Heart left ventricle (tissue), 16 donors: Measurements from ENCODE around the gene BIN1. TPM values are rescaled to one million over a fixed set of nuclear protein-coding genes. Genes with fewer than 3 reads are reported as not detected.

Source experiments
- ATAC-seq, 4 donors: fragments of 200-7000 bp; cut with Tn5 transposase; one replicate each; pipeline ENCODE4 v1.9.1; 2020 to 2022; ENCODE audit warnings: moderate library complexity in 4 of 4, mild to moderate bottlenecking in 3 of 4, moderate number of reproducible peaks in 1 of 4
- DNase-seq, 5 donors: peaks; one replicate each; pipeline ENCODE4 v3.0.0-alpha.2; 2020
- H3K27ac ChIP-seq, 12 donors: fragments of 200-600 bp; sonication (generic) in 4 of 12; one replicate each; pipeline versions ENCODE4 v1.5.0 to v1.8.0; 2016 to 2022; ENCODE audit warnings: mild to moderate bottlenecking in 2 of 12
- H3K27me3 ChIP-seq, 9 donors: fragments of 200-600 bp; sonication (generic) in 2 of 9; one replicate each; pipeline versions ENCODE4 v1.5.1 to v1.8.0; 2016 to 2022; ENCODE audit warnings: mild to moderate bottlenecking in 3 of 9
- H3K36me3 ChIP-seq, 9 donors: fragments of 200-600 bp; sonication (generic) in 2 of 9; one replicate each; pipeline versions ENCODE4 v1.5.0 to v1.8.0; 2018 to 2022; ENCODE audit warnings: mild to moderate bottlenecking in 2 of 9
- H3K4me1 ChIP-seq, 12 donors: fragments of 200-600 bp; sonication (generic) in 4 of 12; one replicate each; pipeline versions ENCODE4 v1.5.0 to v1.8.0; 2016 to 2022; ENCODE audit warnings: mild to moderate bottlenecking in 3 of 12
- H3K4me3 ChIP-seq, 12 donors: fragments of 200-600 bp; sonication (generic) in 4 of 12; one replicate each; pipeline versions ENCODE4 v1.5.0 to v1.8.0; 2017 to 2022; ENCODE audit warnings: mild to moderate bottlenecking in 9 of 12, moderate library complexity in 4 of 12
- H3K9me3 ChIP-seq, 12 donors: fragments of 200-600 bp; sonication (generic) in 4 of 12; one replicate each; pipeline versions ENCODE4 v1.5.0 to v1.8.0; 2016 to 2022; ENCODE audit warnings: mild to moderate bottlenecking in 1 of 12
- POLR2A ChIP-seq, 2 donors: fragments of 450-650 bp; IDR thresholded peaks; one replicate each; pipeline ENCODE4 v1.6.1; 2017; ENCODE audit warnings: antibody characterized with exemption in 2 of 2, mild to moderate bottlenecking in 2 of 2, moderate library complexity in 2 of 2
- WGBS, 4 donors: extraction: QIAGEN DNeasy Blood & Tissue Kit in 2 of 4; methylation state at CpG; one replicate each; pipeline versions ENCODE4 v1.1.5 to v1.1.7; 2013 to 2018; 5-methylcytosine and 5-hydroxymethylcytosine counted together
- intact Hi-C, 10 donors: fragments of 100-400 bp; cut with DNase I; formaldehyde crosslinking; loops; one replicate each; pipeline versions ENCODE4 v1.11.1 to v1.14.2; 2022
- polyA plus RNA-seq, 2 donors: library from polyadenylated mRNA; stranded (reverse); fragments of 200-250 nt; gene quantifications; one replicate each; pipeline ENCODE4 v1.2.3, GENCODE V29; 2013
- total RNA-seq, 9 donors: library from RNA; depleted of rRNA in 2 of 9; stranded (reverse); fragments of >200 nt in 2 of 9; fragmentation: NEBNext Ultra II Directional in 3 of 9; extraction: Animal tissue kit (Norgen Biotek cat#: 25700) in 3 of 9; gene quantifications; one replicate each; pipeline versions ENCODE4 v1.1.0 to v1.2.4, GENCODE V29; 2016 to 2023
- TF ChIP-seq, protein P1 (sequence below), 12 donors: fragments of 200-600 bp; sonication (generic) in 4 of 12; IDR thresholded peaks; one replicate each; pipeline versions ENCODE4 v1.5.0 to v1.8.0; 2018 to 2022; ENCODE audit warnings: antibody characterized with exemption in 12 of 12, mild to moderate bottlenecking in 5 of 12
- donor health status: ischemic (EF 13 %, LVEDD 7.1; RV severe dilation, severe dysfunction).
- donor health status: healthy with polysubstance abuse.
- donor health status: DM: no; HTN: yes; CAD: no.
- donor health status: DM: no; HTN: no; CAD: no.
- donor health status: ischemic (EF 25% LVEDD 6.9; RV normal size, moderate dysfunction).
- donor health status: ischemic (EF 25% LVEDD 5.7; RV mildly dilated, moderate dysfunction).
- donor health status: healthy.
- donor health status: DM: yes; HTN: yes; CAD: no.
- donor health status: ischemic (EF 35%, LVEDD 5.7; RV mildly dilated, moderate dysfunction).
- donor health status: nonischemic (EF 11% LVEDD 7.7; RV severe dilation, severe dysfunction).
- donor health status: DM: yes; HTN: yes; CAD: no.
- donor health status: PGD.
- donor health status: ischemic (EF 29% LVEDD 5.4; RV normal size, mild dysfunction).
- donor health status: nonischemic (EF 23%, LVEDD 6.1; RV moderate dilation, normal function).

The BIN1 gene
- total and polyA plus RNA-seq, 11 donors: 4.3 to 22.2 (median 15.6) TPM

DNA sequence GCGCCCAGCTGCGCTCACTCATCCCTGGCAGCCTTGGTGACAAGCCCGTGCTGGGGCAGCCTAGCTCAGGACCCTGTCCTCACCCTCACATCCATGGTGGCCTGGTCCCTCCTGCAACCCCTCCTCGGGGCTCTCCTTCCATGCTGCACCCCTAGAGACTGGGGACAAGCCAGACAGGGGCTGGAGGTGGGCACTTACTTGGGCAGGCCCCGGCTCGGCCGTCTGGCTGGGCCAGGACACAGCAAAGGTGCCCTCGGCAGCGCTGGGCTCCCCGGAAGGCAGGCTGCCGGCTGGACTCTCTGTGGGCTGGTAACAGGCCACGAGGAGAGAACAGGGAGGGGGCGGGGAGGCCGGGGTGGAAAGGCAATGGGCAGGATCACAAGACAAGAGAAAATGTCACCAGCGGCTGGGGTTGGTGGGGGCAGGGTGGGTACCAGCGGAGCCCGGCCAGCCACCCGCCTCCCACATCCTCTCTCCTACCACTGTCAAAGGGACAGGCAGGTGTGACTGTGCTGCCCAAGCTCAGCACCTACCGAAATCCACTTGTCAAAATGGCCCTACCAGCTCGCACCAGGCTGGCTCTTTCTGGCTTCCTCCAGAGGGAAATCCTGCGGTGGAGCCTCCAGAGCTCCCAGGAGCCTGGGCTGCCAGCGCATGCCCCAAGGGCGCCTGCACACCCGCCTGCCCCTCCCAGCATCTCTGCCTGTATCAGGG lies 54.7 kb downstream of the BIN1 start:
- Histone ChIP-seq H3K36me3 (peaks cover 0 to 5% (median 0%) of the 10 kb centered on the region in 9 donors), H3K9me3 (no peaks in the 10 kb centered on the region), H3K27me3 (no peaks in the 10 kb centered on the region), H3K4me3 (no peak overlapping the region), H3K4me1 (peaks cover 0 to 7% (median 0%) of the 10 kb centered on the region in 12 donors), H3K27ac (no peak overlapping the region)
- intact Hi-C loops: no loop called here
- 89 to 93% (median 91%) methylated on average over 20 to 24 of the region's 24 CpGs for WGBS, 4 donors
- ATAC-seq: no peak
- peak in 2 of 5 donors; percentile 26 to 48 for DNase-seq
- TF ChIP-seq POLR2A (IDR thresholded peaks at IDR 0.05): no peak
- TF ChIP-seq, protein P1, sequence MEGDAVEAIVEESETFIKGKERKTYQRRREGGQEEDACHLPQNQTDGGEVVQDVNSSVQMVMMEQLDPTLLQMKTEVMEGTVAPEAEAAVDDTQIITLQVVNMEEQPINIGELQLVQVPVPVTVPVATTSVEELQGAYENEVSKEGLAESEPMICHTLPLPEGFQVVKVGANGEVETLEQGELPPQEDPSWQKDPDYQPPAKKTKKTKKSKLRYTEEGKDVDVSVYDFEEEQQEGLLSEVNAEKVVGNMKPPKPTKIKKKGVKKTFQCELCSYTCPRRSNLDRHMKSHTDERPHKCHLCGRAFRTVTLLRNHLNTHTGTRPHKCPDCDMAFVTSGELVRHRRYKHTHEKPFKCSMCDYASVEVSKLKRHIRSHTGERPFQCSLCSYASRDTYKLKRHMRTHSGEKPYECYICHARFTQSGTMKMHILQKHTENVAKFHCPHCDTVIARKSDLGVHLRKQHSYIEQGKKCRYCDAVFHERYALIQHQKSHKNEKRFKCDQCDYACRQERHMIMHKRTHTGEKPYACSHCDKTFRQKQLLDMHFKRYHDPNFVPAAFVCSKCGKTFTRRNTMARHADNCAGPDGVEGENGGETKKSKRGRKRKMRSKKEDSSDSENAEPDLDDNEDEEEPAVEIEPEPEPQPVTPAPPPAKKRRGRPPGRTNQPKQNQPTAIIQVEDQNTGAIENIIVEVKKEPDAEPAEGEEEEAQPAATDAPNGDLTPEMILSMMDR (IDR thresholded peaks at IDR 0.05): no peak

DNA sequence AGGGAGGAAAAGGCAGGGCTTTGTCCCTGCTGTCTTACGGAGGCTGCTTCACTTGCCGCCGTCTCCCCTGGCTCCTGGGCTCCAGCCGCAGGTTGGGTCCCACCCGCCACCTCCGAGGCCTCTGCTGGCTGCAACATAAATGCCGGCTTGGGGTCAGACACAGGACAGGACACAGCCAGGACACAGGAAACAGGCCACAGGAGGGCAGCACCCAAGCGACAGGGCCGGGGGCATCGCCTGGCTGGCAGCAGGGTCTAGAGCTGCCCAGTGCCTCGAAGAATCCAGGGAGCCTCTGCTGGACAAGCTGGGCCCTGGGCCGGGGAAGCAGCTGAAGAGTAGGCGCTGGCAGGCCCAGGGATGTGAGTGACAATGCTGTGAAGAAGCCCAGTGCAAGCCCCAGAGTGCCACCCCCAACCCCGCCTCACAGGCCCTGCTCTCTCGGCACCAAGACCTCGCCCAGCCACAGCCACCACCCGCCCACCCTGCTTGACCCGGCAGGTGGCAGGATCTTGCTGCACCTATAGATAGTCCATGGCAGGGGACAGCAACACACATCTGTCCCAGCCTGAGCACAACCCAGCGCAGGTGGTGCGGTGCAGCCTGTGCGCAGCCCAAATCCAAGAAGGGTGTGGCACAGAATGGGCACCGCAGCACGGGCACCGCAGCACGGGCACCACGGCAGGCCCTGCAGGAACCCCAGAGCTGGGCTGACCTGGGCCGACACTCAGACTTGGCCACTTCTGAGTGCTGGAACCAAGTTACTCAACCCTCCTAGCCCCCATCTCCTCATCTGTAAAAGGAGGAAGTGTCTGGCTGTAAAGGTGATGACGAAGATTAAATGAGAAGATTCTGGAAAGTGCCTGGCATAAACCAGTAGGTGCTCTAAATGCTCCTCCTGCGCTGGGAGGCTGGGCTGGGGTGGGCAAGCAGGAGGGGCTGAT lies 55.6 kb downstream of the BIN1 start:
- Histone ChIP-seq H3K4me1 (peaks cover 0 to 7% (median 0%) of the 10 kb centered on the region in 12 donors), H3K27me3 (no peaks in the 10 kb centered on the region), H3K27ac (no peak overlapping the region), H3K9me3 (no peaks in the 10 kb centered on the region), H3K36me3 (peaks cover 0 to 5% (median 0%) of the 10 kb centered on the region in 9 donors), H3K4me3 (no peak overlapping the region)
- DNase-seq (peak; percentile 6 to 62 (median 23)), ATAC-seq (no peak)
- WGBS, 4 donors: 76 to 83% (median 79%) methylated on average over 22 to 29 of the region's 29 CpGs
- intact Hi-C loops: no loop called here
- TF ChIP-seq, protein P1 (IDR thresholded peaks at IDR 0.05): peak in 1 of 12 donors; percentile 10
- TF ChIP-seq POLR2A (IDR thresholded peaks at IDR 0.05): no peak

DNA sequence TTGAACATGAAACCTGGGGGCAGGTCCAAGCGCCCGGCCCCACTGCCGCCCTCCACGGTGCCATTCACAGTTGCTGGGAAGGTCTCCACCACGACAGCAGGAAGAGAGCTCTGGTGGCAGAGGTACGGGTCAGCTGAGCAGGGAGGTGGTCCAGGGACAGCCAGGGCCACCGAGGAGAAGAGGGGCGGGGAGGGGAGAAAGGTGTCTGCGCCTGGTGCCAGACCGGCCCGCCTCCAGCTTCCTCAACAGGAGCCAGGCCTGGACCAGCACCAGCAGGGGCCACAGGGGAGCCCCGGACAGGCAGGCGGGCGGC lies 56.2 kb downstream of the BIN1 start:
- no peaks in the 10 kb centered on the region for H3K9me3 ChIP-seq
- H3K27me3 ChIP-seq: no peaks in the 10 kb centered on the region
- H3K27ac ChIP-seq: no peak overlapping the region
- peaks cover 0 to 5% (median 0%) of the 10 kb centered on the region in 9 donors for H3K36me3 ChIP-seq
- peaks cover 0 to 7% (median 0%) of the 10 kb centered on the region in 12 donors for H3K4me1 ChIP-seq
- intact Hi-C loops: no loop called here
- H3K4me3 ChIP-seq: no peak overlapping the region
- TF ChIP-seq, protein P1 (IDR thresholded peaks at IDR 0.05): no peak
- no peak for TF ChIP-seq POLR2A (IDR thresholded peaks at IDR 0.05)
- 57 to 75% (median 63%) methylated on average over 7 to 14 of the region's 14 CpGs for WGBS, 4 donors
- peak in 4 of 5 donors; percentile 8 to 27 (median 20) for DNase-seq
- no peak for ATAC-seq
